B cell (primary cell): ENCODE measurements around the gene ACTMAP.

ENCODE experiments used
- CTCF ChIP-seq: fragments of 200-600 bp; IDR thresholded peaks from one replicate; pipeline ENCODE4 v1.8.0; 2022; ENCODE audit warnings: antibody characterized with exemption, mild to moderate bottlenecking
- EZH2 ChIP-seq: IDR thresholded peaks from 2 replicates; pipeline ENCODE4 v1.6.1; 2012; ENCODE audit warnings: borderline replicate concordance, low read depth, mild to moderate bottlenecking, moderate library complexity, low read length; ENCODE audit not compliant: insufficient read depth, poor library complexity, severe bottlenecking

DNA sequence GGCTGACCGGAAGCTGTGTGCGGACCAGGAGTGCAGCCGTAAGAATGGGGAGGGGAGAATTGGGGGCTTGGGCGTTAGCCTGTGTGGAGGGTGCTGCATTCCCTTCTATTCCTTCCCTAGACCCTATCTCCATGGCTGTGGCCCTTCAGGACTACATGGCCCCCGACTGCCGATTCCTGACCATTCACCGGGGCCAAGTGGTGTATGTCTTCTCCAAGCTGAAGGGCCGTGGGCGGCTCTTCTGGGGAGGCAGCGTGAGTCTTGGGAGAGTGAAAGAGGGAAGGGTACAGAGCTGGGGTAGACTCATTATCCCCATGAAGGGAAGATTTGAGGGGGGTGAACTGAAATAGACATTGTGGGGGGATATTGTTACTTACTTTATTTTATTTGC, 25.4 kb upstream of the ACTMAP start:
- TF ChIP-seq EZH2, result no peak
- no peak for TF ChIP-seq CTCF
